ENCODE measurements around the gene NT5C2.

NT5C2 gene

DNA sequence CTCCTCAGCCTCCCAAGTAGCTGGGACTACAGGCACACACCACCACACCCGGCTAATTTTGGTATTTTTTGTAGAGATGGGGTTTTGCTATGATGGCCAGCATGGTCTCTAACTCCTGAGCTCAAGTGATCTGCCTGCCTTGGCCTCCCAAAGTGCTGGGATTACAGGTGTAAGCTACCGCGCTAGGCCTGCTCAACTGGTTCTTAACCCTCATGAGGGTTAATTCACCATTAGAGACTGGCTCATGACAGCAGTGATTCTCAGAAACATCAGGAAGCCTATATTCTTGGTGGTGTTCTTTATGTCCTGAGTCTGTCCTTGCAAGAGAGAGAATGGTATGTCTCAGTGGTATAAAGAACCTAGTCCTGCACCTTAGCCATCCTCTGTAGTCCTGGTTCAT, 10.4 kb upstream of the NT5C2 start:
- intact Hi-C loops (cut with DNase I; ENCODE audit: low total_unique reads): no loop called here
- Histone ChIP-seq H3K9me3 (no peaks in the 10 kb centered on the region), H3K27ac (no peak overlapping the region), H3K4me3 (no peak overlapping the region), H3K27me3 (no peaks in the 10 kb centered on the region), H3K36me3 (no peaks in the 10 kb centered on the region), H3K4me1 (no peaks in the 10 kb centered on the region)
- TF ChIP-seq CTCF (IDR thresholded peaks at IDR 0.05): no peak
- DNase-seq: no peak

GRCh38 chr10:103202319-103202718, 9.2 kb upstream of the NT5C2 start:
- Histone ChIP-seq H3K27ac (no peak overlapping the region), H3K4me1 (peaks cover 0 to 6% (median 3%) of the 10 kb centered on the region in 4 donors), H3K27me3 (no peaks in the 10 kb centered on the region), H3K9me3 (no peaks in the 10 kb centered on the region), H3K36me3 (no peaks in the 10 kb centered on the region), H3K4me3 (no peak overlapping the region)
- no peak for DNase-seq
- no peak for TF ChIP-seq CTCF (IDR thresholded peaks at IDR 0.05)
- intact Hi-C loops (cut with DNase I; ENCODE audit: low total_unique reads): no loop called here

DNA sequence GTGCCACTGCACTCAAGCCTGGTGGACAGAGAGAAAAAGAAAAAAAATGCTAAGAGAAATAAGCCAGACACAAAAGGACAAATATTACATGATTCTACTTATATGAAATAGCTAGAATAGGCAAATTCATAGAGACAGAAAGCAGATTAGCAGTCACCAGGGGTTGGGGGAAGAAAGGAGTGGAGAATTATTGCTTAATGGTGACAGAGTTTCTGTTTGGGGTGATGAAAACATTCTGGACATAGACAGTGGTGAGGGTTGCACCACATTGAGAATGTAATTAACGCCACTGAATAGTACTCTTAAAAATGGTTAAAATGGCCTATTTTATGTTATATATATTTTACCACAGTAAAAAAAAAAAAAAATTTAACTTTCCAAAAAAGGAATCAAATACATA, 6.4 kb upstream of the NT5C2 start:
- Histone ChIP-seq H3K4me1 (peaks cover 0 to 13% (median 6%) of the 10 kb centered on the region in 4 donors), H3K9me3 (no peaks in the 10 kb centered on the region), H3K36me3 (no peaks in the 10 kb centered on the region), H3K27me3 (no peaks in the 10 kb centered on the region), H3K4me3 (no peak overlapping the region), H3K27ac (no peak overlapping the region)
- no peak for DNase-seq
- intact Hi-C loops (cut with DNase I; ENCODE audit: low total_unique reads): loop anchor here (10.0 kb wide), 3 partner anchors 45 to 125 kb away; partner anchors contain the start of gene RPEL1
- no peak for TF ChIP-seq CTCF (IDR thresholded peaks at IDR 0.05)

DNA sequence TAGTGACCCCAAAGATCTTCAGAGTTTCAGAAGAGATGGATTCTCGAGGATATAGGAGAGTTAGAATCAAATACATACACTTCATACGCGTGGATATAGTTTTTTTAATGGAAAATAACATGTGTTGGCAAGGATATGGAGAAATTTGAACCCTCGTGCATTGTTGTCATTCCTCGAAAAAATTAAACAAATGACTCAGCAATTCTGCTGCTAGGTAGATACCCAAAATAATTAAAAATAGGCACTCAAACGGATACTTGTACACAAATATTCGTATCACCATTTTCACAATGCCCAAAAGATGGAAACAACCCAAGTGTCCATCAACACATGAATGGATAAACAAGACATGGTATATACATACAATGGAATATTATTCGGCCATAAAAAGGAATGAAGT, 5.6 kb upstream of the NT5C2 start:
- intact Hi-C loops (cut with DNase I; ENCODE audit: low total_unique reads): loop anchor here (10.0 kb wide), 3 partner anchors 46 to 124 kb away; partner anchors contain the start of gene RPEL1
- H3K27ac ChIP-seq: no peak overlapping the region
- H3K9me3 ChIP-seq: no peaks in the 10 kb centered on the region
- no peak overlapping the region for H3K4me3 ChIP-seq
- no peaks in the 10 kb centered on the region for H3K27me3 ChIP-seq
- no peak for TF ChIP-seq CTCF (IDR thresholded peaks at IDR 0.05)
- no peak for DNase-seq
- no peaks in the 10 kb centered on the region for H3K36me3 ChIP-seq
- H3K4me1 ChIP-seq: peaks cover 0 to 21% (median 10%) of the 10 kb centered on the region in 4 donors

DNA sequence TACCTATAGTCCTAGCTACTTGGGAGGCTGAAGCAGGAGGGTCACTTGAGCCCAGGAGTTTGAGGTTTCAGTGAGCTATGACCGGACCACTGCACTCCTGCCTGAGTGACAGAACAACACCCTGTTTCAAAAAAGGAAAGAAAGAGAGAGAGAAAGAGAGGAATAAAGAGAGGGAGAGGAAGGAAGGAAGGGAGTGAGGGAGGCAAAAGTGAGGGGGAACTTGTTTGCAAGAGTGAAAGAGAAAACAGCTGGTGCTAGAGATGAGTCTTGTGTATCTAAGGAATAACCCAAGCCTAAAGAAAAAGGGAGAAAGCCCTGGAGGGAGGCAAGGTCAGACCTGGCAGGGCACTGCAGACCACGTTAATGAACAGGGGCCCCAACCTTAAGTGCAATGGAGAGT, 4.8 kb upstream of the NT5C2 start:
- DNase-seq: no peak
- no peaks in the 10 kb centered on the region for H3K27me3 ChIP-seq
- H3K4me3 ChIP-seq: no peak overlapping the region
- intact Hi-C loops (cut with DNase I; ENCODE audit: low total_unique reads): loop anchor here (10.0 kb wide), 3 partner anchors 47 to 123 kb away; partner anchors contain the start of gene RPEL1
- H3K4me1 ChIP-seq: peaks cover 0 to 25% (median 13%) of the 10 kb centered on the region in 4 donors
- no peaks in the 10 kb centered on the region for H3K9me3 ChIP-seq
- TF ChIP-seq CTCF (IDR thresholded peaks at IDR 0.05): no peak
- H3K36me3 ChIP-seq: no peaks in the 10 kb centered on the region
- peak overlapping the region; percentile 43 to 45 for H3K27ac ChIP-seq

- H3K36me3 ChIP-seq: no peaks in the 10 kb centered on the region
- H3K4me3 ChIP-seq: no peak overlapping the region
- no peaks in the 10 kb centered on the region for H3K27me3 ChIP-seq
- H3K27ac ChIP-seq: peak overlapping the region; percentile 43 to 45
- intact Hi-C loops (cut with DNase I; ENCODE audit: low total_unique reads): loop anchor here (10.0 kb wide), 3 partner anchors 48 to 122 kb away; partner anchors contain the start of gene RPEL1
- no peaks in the 10 kb centered on the region for H3K9me3 ChIP-seq
- peak; percentile 74 to 83 for DNase-seq
- peaks cover 0 to 25% (median 13%) of the 10 kb centered on the region in 4 donors for H3K4me1 ChIP-seq
- no peak for TF ChIP-seq CTCF (IDR thresholded peaks at IDR 0.05)
These were observed 4.1 kb upstream of the NT5C2 start for GRCh38 chr10:103197174-103197573.

Measured in tibial artery (tissue), 4 donors.